Sigmoid colon (tissue), 7 donors: Measurements from ENCODE around the gene REX1BD. TPM values are rescaled to one million over a fixed set of nuclear protein-coding genes. Genes with fewer than 3 reads are reported as not detected.

Experiments
- DNase-seq: peaks from one replicate; pipeline ENCODE4 v3.0.0-alpha.2; 2019
- H3K27ac ChIP-seq, 4 donors: fragments of 200-600 bp; sonication (generic); one replicate each; pipeline ENCODE4 v1.5.1; 2016 to 2019; ENCODE audit warnings: mild to moderate bottlenecking in 1 of 4
- H3K27me3 ChIP-seq, 3 donors: fragments of 200-600 bp; sonication (generic); one replicate each; pipeline ENCODE4 v1.5.1; 2019; ENCODE audit warnings: mild to moderate bottlenecking in 1 of 3
- H3K36me3 ChIP-seq, 4 donors: fragments of 200-600 bp; sonication (generic); one replicate each; pipeline ENCODE4 v1.5.1; 2016 to 2019
- H3K4me1 ChIP-seq, 4 donors: fragments of 200-600 bp; sonication (generic); one replicate each; pipeline ENCODE4 v1.5.1; 2017 to 2019
- H3K4me3 ChIP-seq, 4 donors: fragments of 200-600 bp; sonication (generic); one replicate each; pipeline ENCODE4 v1.5.1; 2017 to 2019; ENCODE audit warnings: mild to moderate bottlenecking in 2 of 4, moderate library complexity in 1 of 4
- H3K9me3 ChIP-seq, 4 donors: fragments of 200-600 bp in 3 of 4; sonication (generic) in 3 of 4; one replicate each; pipeline versions ENCODE4 v1.5.1 to v1.6.1; 2013 to 2019
- CTCF ChIP-seq, 4 experiments: fragments of 450-650 bp in 3 of 4; fragments of 200-600 bp in 1 of 4; IDR thresholded peaks; one replicate each; pipeline ENCODE4 v1.5.1; 2016 to 2019; ENCODE audit warnings: antibody characterized with exemption in 4 of 4, mild to moderate bottlenecking in 3 of 4, moderate library complexity in 2 of 4
- EP300 ChIP-seq, 4 donors: sonication (generic); formaldehyde crosslinking; IDR thresholded peaks; one replicate each; pipeline ENCODE4 v1.6.1; 2017; ENCODE audit warnings: antibody characterized with exemption in 4 of 4
- POLR2A ChIP-seq, 2 donors: fragments of 450-650 bp; IDR thresholded peaks; one replicate each; pipeline ENCODE4 v1.6.1; 2016; ENCODE audit warnings: antibody characterized with exemption in 2 of 2, mild to moderate bottlenecking in 2 of 2, moderate library complexity in 2 of 2
- POLR2AphosphoS5 ChIP-seq, 4 donors: sonication (generic); formaldehyde crosslinking; IDR thresholded peaks; one replicate each; pipeline ENCODE4 v1.6.1; 2017; ENCODE audit warnings: antibody characterized with exemption in 4 of 4
- WGBS, 2 donors: extraction: QIAGEN DNeasy Blood & Tissue Kit; methylation state at CpG; one replicate each; pipeline ENCODE4 v1.1.7; 2013; 5-methylcytosine and 5-hydroxymethylcytosine counted together
- intact Hi-C: fragments of 100-400 bp; cut with DNase I; formaldehyde crosslinking; loops from one replicate; pipeline ENCODE4 v1.15.1; 2023
- polyA plus RNA-seq, 3 donors: library from polyadenylated mRNA; stranded (reverse); fragments of 200-250 nt; gene quantifications; one replicate each; pipeline ENCODE4 v1.2.3, GENCODE V29; 2013
- total RNA-seq, 4 donors: library from RNA; depleted of rRNA; stranded (reverse); fragments of >200 nt; gene quantifications; one replicate each; pipeline ENCODE4 v1.1.0, GENCODE V29; 2016
- donor health status: healthy with polysubstance abuse.
- donor health status: Bipolar disorder and iron deficiency.
- donor health status: healthy.

REX1BD gene
- total and polyA plus RNA-seq, 7 donors: 40.5 to 101 (median 76.7) TPM

DNA sequence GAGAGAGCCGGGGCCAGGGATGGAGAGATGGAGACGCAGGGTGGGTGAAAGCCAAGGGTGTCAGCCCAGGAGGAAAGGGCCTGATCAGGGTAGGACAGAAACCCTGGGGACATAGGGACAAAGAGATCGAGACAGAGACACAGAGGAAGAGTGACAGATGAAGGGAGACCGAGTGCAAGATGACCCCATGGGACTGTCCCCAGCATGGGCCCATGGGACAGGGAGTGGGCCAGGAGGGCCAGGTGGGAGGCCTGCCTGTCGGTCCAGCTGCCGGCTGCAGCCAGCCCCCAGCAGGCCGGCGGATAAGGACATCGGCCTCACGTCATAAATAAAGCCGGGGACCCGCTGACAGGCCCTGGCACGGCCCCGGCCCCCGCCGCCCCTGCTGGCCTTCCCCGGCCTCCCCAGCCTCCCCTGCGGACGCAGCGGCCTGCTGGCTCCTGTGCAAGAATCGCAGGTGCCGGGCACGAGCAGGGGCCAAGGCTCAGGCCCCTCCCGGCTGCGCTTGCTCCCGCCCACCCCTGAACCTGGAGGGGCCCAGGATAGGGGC lies 6.3 kb downstream of the REX1BD start:
- peaks cover 12 to 44% (median 28%) of the 10 kb centered on the region in 3 donors for H3K27me3 ChIP-seq
- peaks cover 0 to 9% (median 4%) of the 10 kb centered on the region in 4 donors for H3K36me3 ChIP-seq
- peak overlapping the region in 1 of 4 donors; percentile 47 for H3K27ac ChIP-seq
- intact Hi-C loops: loop anchor here (1.0 kb wide), 1 partner anchor 252 kb away; no protein-coding TSS in a partner anchor
- H3K4me1 ChIP-seq: peaks cover 0 to 28% (median 27%) of the 10 kb centered on the region in 4 donors
- no peaks in the 10 kb centered on the region for H3K9me3 ChIP-seq
- TF ChIP-seq EP300 (IDR thresholded peaks at IDR 0.05) (no peak), POLR2AphosphoS5 (IDR thresholded peaks at IDR 0.05) (no peak), POLR2A (IDR thresholded peaks at IDR 0.05) (no peak), CTCF (IDR thresholded peaks at IDR 0.05) (no peak)
- peak overlapping the region; percentile 18 to 44 (median 38) for H3K4me3 ChIP-seq
- 8 to 18% methylated on average over 26 of the region's 26 CpGs for WGBS, 2 donors
- DNase-seq: no peak

DNA sequence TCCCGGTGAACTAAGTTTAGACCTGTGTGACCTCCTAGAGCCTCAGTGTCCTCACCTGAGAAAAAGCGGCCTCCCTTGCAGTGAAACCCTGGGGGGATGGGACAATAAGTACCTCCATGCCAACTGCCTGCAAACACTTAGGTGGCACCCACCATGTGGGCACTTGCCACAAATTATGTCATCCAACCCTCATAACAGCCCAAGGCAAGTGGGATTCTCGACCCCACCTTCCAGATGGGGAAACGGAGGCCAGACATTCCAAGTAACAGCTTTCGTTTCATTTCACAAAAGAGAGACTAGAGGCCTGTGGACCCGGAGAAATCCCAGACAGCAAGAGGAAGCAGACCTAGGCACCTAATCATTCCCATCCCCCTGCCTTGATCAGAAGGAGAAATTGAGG lies 6.9 kb downstream of the REX1BD start:
- Histone ChIP-seq H3K36me3 (peaks cover 0 to 8% (median 4%) of the 10 kb centered on the region in 4 donors), H3K27ac (no peak overlapping the region), H3K9me3 (no peaks in the 10 kb centered on the region), H3K4me1 (peaks cover 0 to 22% (median 21%) of the 10 kb centered on the region in 4 donors), H3K27me3 (peaks cover 12 to 50% (median 32%) of the 10 kb centered on the region in 3 donors), H3K4me3 (no peak overlapping the region)
- WGBS, 2 donors: 56 to 73% methylated on average over 6 of the region's 6 CpGs
- TF ChIP-seq EP300 (IDR thresholded peaks at IDR 0.05) (no peak), CTCF (IDR thresholded peaks at IDR 0.05) (no peak), POLR2A (IDR thresholded peaks at IDR 0.05) (no peak), POLR2AphosphoS5 (IDR thresholded peaks at IDR 0.05) (no peak)
- DNase-seq: no peak
- intact Hi-C loops: no loop called here

- intact Hi-C loops: no loop called here
- H3K4me3 ChIP-seq: no peak overlapping the region
- H3K4me1 ChIP-seq: peaks cover 0 to 20% (median 19%) of the 10 kb centered on the region in 4 donors
- H3K9me3 ChIP-seq: no peaks in the 10 kb centered on the region
- WGBS, 2 donors: 12 to 13% methylated on average over 21 of the region's 21 CpGs
- no peak for DNase-seq
- H3K36me3 ChIP-seq: no peaks in the 10 kb centered on the region
- no peak overlapping the region for H3K27ac ChIP-seq
- H3K27me3 ChIP-seq: peaks cover 12 to 63% (median 36%) of the 10 kb centered on the region in 3 donors
- TF ChIP-seq CTCF (IDR thresholded peaks at IDR 0.05): no peak
- TF ChIP-seq POLR2AphosphoS5 (IDR thresholded peaks at IDR 0.05): no peak
- TF ChIP-seq EP300 (IDR thresholded peaks at IDR 0.05): no peak
- no peak for TF ChIP-seq POLR2A (IDR thresholded peaks at IDR 0.05)
Observed at GRCh38 chr19:18596752-18597157, 8.2 kb downstream of the REX1BD start.

GRCh38 chr19:18597809-18598660 lies 9.4 kb downstream of the REX1BD start:
- H3K36me3 ChIP-seq: no peaks in the 10 kb centered on the region
- no peak overlapping the region for H3K27ac ChIP-seq
- H3K4me3 ChIP-seq: no peak overlapping the region
- 46 to 48% methylated on average over 25 of the region's 25 CpGs for WGBS, 2 donors
- no peak for DNase-seq
- TF ChIP-seq CTCF (IDR thresholded peaks at IDR 0.05) (no peak), POLR2A (IDR thresholded peaks at IDR 0.05) (no peak), EP300 (IDR thresholded peaks at IDR 0.05) (no peak), POLR2AphosphoS5 (IDR thresholded peaks at IDR 0.05) (no peak)
- H3K27me3 ChIP-seq: peaks cover 12 to 76% (median 43%) of the 10 kb centered on the region in 3 donors
- H3K9me3 ChIP-seq: no peaks in the 10 kb centered on the region
- intact Hi-C loops: no loop called here
- peaks cover 0 to 20% (median 19%) of the 10 kb centered on the region in 4 donors for H3K4me1 ChIP-seq
